Natural killer cell treated with Interleukin-12 subunit alpha and Interleukin-12 subunit beta and Interleukin-15 and Interleukin-18, amount 100 ng/mL, for 72 hours (primary cell): ENCODE measurements around the gene PXMP4. TPM values are rescaled to one million over a fixed set of nuclear protein-coding genes. Genes with fewer than 3 reads are reported as not detected.
A peak's percentile ranks its signal among the peaks of the same experiment; 100 is the strongest.

ENCODE experiments used
- ATAC-seq, 2 donors: fragments of 150-1000 bp; cut with Tn5 transposase in 1 of 2; sonication (Bioruptor Pico), chemical (Tn5 transposase) in 1 of 2; 2 replicates each; pipeline ENCODE4 v1.10.0; 2021
- DNase-seq: peaks from one replicate; pipeline ENCODE4 v3.0.0; 2022; ENCODE audit warnings: low spot score
- H3K27ac Mint-ChIP-seq, 2 donors: 1 replicate in 1 of 2; 2 replicates in 1 of 2; pipeline ENCODE4 v1.8.0; 2022; ENCODE audit warnings: mixed read lengths in 2 of 2, mild to moderate bottlenecking in 1 of 2, moderate library complexity in 1 of 2
- H3K27me3 Mint-ChIP-seq, 2 donors: 1 replicate in 1 of 2; 2 replicates in 1 of 2; pipeline ENCODE4 v1.8.0; 2022; ENCODE audit warnings: mixed read lengths in 2 of 2
- H3K36me3 Mint-ChIP-seq: one replicate; pipeline ENCODE4 v1.8.0; 2022; ENCODE audit warnings: mixed read lengths
- H3K4me1 Mint-ChIP-seq, 2 donors: 1 replicate in 1 of 2; 2 replicates in 1 of 2; pipeline ENCODE4 v1.8.0; 2022; ENCODE audit warnings: low read depth in 2 of 2, mixed read lengths in 2 of 2, mild to moderate bottlenecking in 1 of 2
- H3K4me3 Mint-ChIP-seq: one replicate; pipeline ENCODE4 v1.8.0; 2022; ENCODE audit warnings: mixed read lengths
- H3K9me3 Mint-ChIP-seq: 2 replicates; pipeline ENCODE4 v1.8.0; 2022; ENCODE audit warnings: mixed read lengths
- total RNA-seq, 2 donors: library from RNA; stranded (reverse); gene quantifications; one replicate each; pipeline ENCODE4 v1.2.3, GENCODE V29; 2022

Gene PXMP4
- total RNA-seq, 2 donors from 2014 or later, result 6.9 to 9.3 TPM

DNA sequence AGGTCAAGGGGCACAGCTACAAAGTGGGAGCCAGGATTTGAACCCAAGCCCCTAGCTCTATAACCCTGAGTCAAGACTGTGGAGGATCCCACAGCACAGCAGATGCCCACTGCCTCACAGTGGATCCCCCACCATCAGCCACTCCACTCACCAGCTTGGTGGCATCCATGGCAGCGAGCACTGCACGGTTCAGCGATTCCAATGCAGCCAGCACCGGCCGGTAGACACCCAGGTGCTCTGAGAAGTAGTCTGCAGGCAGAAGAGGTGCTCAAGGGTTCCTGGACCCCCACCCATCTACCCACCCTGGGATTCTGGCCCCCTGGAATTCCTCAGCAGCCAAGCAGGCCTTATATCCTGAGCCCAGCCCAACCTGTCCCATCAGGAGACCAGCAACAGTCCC is 50.9 kb downstream of the PXMP4 start:
- no peak for ATAC-seq
- Mint-ChIP-seq H3K27me3 (no peaks in the 10 kb centered on the region), H3K27ac (no peak overlapping the region), H3K36me3 (no peaks in the 10 kb centered on the region), H3K4me3 (no peak overlapping the region), H3K9me3 (no peaks in the 10 kb centered on the region), H3K4me1 (peaks cover 28 to 38% of the 10 kb centered on the region in 2 donors)
- DNase-seq, result no peak

DNA sequence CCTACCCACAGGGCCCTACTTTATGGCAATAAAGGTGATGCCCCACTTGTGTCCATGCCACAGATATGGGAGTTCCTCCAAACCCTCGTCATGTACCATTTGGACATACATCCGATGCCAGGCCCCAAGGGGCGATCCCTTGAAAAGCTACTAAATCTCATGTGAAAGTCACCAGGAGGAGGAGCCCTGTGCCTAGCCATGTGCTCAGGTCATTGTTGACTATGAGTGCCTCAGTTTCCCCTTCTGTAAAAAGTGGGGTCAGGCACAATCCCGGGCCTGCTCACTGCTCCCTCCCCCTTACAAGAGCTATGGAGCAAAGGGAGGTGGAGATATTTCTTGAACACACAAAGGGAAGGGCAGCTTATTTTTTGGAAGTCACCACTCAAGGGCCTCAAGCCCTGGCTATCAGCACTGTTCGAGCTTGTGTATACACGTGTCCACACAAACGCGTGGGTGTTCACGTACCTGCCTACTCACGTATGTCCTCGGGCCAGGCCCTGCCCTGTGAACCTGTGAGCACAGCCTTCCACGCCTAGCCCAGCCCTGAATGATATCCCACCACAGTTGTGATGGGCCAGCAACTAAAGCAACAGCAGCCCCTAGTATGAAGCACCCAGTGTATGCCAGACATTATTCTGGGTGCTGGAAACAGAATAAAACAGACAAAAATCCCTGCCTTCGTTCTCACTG is 51.5 kb downstream of the PXMP4 start:
- Mint-ChIP-seq H3K9me3 (no peaks in the 10 kb centered on the region), H3K4me1 (peaks cover 24 to 39% of the 10 kb centered on the region in 2 donors), H3K36me3 (no peaks in the 10 kb centered on the region), H3K4me3 (peak overlapping the region; percentile 78), H3K27me3 (no peaks in the 10 kb centered on the region), H3K27ac (peak overlapping the region in 1 of 2 donors; percentile 33)
- no peak for DNase-seq
- no peak for ATAC-seq

DNA sequence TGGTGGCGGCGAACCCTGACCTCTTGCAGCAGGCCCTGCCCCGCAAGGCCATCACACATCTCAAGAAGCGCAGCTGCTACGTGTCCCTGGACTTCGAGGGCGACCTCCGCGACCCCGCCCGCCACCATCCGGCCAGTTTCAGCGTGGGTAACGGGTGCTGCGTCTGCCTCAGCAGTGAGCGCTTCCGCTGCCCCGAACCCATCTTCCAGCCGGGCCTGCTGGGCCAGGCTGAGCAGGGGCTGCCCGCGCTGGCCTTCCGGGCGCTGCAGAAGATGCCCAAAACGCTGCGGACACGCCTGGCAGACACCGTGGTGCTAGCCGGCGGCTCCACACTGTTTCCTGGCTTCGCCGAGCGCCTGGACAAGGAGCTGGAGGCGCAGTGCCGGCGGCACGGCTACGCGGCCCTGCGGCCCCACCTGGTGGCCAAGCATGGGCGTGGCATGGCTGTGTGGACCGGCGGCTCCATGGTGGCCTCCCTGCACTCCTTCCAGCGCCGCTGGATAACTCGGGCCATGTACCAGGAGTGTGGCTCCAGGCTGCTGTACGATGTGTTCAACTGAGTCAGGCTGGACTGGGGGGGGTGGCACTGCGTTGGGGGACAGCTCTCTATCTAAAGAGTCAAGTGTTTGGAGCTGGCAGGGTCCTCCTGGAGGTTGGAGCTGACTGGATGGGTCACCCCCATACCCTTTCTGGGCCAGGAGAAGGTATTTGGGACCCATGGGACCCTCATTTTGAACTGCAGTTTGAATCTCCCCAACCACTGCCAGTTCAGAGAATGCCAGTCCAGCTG is 52.2 kb downstream of the PXMP4 start:
- peak; percentile 82 for DNase-seq
- H3K9me3 Mint-ChIP-seq, result no peaks in the 10 kb centered on the region
- no peaks in the 10 kb centered on the region for H3K36me3 Mint-ChIP-seq
- peak; percentile 69 to 76 for ATAC-seq
- H3K4me1 Mint-ChIP-seq, result peaks cover 20 to 34% of the 10 kb centered on the region in 2 donors
- H3K27me3 Mint-ChIP-seq, result no peaks in the 10 kb centered on the region
- peak overlapping the region; percentile 33 to 47 for H3K27ac Mint-ChIP-seq
- H3K4me3 Mint-ChIP-seq, result peak overlapping the region; percentile 78

DNA sequence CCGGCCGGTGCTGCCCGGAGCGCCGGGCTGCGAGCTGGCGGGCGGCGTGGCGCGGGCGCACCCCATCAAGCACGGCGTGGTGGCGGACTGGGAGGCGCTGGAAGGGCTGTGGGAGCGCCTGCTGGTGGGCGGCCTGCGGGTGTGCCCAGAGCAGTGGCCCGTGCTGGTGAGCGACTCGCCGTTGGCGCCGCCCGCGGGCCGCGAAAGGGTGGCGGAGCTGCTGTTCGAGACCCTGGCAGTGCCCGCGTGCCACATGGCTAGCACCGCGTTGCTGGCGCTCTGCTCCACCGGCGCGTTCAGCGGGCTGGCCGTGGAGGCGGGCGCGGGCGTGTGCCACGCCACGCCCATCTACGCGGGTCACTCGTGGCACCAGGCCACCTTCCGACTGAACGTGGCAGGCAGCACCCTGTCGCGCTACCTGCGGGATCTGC is 52.9 kb downstream of the PXMP4 start:
- H3K36me3 Mint-ChIP-seq, result no peaks in the 10 kb centered on the region
- H3K9me3 Mint-ChIP-seq, result no peaks in the 10 kb centered on the region
- H3K4me3 Mint-ChIP-seq, result peak overlapping the region; percentile 78
- DNase-seq, result no peak
- ATAC-seq, result peak; percentile 37 to 46
- peak overlapping the region; percentile 74 to 80 for H3K27ac Mint-ChIP-seq
- H3K27me3 Mint-ChIP-seq, result no peaks in the 10 kb centered on the region
- peaks cover 22 to 35% of the 10 kb centered on the region in 2 donors for H3K4me1 Mint-ChIP-seq

DNA sequence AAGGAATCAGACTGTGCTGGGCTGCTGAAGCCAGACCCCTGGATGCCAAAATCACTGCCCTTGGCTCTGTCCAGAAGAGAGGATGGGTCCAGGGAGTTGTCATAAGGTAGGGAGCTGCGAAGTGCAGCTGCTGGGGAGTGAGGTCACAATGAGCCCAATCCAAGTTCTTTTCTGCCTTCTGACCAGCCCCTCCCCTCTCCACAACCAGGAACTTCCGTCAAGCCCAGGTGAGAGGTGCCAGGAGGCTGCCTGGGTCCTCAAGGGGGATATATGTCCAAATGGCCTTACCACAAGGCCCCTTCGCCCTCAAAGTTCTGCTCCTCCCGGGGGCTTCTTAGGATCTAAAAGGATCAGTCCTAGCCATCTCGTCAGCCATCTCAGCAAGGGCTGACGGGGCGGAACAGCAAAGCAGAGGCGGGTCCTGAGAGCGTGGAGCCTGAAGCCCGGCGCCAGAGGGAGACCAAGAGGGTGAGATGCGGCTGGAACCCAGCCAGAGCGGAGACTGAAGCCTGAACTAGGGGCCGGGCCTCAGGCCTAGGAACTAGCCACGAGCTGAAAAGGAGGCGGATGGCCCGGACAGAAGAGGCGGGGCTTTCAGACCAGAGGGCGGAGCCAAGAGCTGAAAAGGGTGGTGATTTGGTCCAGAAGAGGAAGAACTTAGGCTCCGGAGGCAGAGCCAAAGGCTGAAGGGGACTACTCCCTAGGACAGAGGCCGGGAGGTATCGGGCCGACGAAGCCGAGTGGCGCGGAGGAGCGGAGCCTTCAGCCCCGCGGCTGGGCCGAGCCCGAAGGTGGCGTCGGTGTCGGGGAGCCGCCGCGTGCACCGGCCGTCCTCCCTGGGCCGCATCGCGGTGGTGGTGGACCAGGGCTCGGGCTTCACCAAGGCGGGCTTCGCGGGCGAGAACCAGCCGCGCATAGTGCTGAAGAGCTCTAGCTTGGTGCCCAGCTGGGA is 53.5 kb downstream of the PXMP4 start, which contains the start of gene ACTL10:
Gene ACTL10 (plus strand): TSS at position 651 of the 952 bp plus-strand sequence. CDS start 555 bp downstream, outside the sequence.
- ATAC-seq (peak; percentile 81 to 87), DNase-seq (peak; percentile 92)
- Mint-ChIP-seq H3K36me3 (no peaks in the 10 kb centered on the region), H3K27me3 (no peaks in the 10 kb centered on the region), H3K4me3 (peak within 1 kb of the TSS; percentile 93), H3K4me1 (peaks cover 22 to 31% of the 10 kb centered on the region in 2 donors), H3K9me3 (no peaks in the 10 kb centered on the region), H3K27ac (peak within 1 kb of the TSS; percentile 80 to 86)

DNA sequence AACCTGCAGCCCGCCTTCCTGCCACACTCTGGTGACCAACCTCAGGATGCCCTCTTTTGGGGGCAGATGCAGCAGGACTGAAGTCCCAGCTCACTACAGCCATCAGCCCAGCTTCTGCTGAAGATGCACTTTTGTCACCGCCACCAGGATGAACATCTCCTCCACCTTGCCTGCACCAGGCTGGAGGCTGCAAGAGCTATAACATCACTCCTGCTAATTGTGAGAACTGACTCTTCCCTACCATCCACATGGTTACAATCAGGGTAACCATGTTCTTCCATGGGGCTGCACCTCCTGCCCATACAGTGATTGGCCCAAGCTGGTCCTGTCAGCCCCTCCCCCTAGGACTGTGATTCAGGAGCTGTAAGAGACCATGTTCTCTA is 55.4 kb downstream of the PXMP4 start:
- no peak for DNase-seq
- H3K4me3 Mint-ChIP-seq, result peak overlapping the region; percentile 87
- peaks cover 22 to 30% of the 10 kb centered on the region in 2 donors for H3K4me1 Mint-ChIP-seq
- no peaks in the 10 kb centered on the region for H3K36me3 Mint-ChIP-seq
- peak overlapping the region; percentile 80 to 86 for H3K27ac Mint-ChIP-seq
- ATAC-seq, result no peak
- H3K9me3 Mint-ChIP-seq, result no peaks in the 10 kb centered on the region
- H3K27me3 Mint-ChIP-seq, result no peaks in the 10 kb centered on the region

DNA sequence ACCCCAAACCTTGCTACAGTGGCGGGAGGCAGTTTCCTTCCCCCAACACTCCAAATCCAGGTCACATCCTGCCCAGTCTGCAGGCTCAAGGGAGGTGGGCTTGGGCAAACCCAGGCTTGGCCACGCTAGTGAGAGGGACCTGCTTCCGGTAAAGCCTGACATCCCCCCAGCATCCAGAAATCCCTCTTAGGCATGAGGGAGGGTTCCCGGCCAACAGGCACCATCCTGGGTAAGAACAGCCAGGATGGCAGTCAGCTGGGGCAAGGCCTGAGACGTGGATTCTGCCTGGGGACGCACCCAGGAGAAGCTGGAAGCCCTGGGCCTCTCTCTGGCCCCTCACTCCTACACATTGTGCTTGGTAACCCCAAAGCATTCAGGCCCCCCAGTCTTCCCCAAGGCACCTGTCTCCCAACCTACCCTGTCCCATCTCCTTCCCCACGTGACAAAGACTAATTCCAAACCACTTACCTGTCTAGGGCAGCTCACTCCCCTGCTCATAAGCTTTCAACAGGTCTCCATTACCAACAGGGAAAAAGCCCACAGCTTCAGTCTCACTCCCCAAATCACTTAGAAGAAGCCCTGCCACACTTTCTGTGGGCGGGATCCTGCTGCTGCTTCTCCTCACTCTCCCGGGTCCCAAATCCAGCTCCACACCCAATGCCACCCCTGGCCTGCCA is 55.9 kb downstream of the PXMP4 start:
- Mint-ChIP-seq H3K27ac (peak overlapping the region; percentile 80 to 86), H3K36me3 (no peaks in the 10 kb centered on the region), H3K9me3 (no peaks in the 10 kb centered on the region), H3K4me1 (peaks cover 22 to 29% of the 10 kb centered on the region in 2 donors), H3K27me3 (no peaks in the 10 kb centered on the region), H3K4me3 (peak overlapping the region; percentile 87)
- DNase-seq (no peak), ATAC-seq (no peak)

DNA sequence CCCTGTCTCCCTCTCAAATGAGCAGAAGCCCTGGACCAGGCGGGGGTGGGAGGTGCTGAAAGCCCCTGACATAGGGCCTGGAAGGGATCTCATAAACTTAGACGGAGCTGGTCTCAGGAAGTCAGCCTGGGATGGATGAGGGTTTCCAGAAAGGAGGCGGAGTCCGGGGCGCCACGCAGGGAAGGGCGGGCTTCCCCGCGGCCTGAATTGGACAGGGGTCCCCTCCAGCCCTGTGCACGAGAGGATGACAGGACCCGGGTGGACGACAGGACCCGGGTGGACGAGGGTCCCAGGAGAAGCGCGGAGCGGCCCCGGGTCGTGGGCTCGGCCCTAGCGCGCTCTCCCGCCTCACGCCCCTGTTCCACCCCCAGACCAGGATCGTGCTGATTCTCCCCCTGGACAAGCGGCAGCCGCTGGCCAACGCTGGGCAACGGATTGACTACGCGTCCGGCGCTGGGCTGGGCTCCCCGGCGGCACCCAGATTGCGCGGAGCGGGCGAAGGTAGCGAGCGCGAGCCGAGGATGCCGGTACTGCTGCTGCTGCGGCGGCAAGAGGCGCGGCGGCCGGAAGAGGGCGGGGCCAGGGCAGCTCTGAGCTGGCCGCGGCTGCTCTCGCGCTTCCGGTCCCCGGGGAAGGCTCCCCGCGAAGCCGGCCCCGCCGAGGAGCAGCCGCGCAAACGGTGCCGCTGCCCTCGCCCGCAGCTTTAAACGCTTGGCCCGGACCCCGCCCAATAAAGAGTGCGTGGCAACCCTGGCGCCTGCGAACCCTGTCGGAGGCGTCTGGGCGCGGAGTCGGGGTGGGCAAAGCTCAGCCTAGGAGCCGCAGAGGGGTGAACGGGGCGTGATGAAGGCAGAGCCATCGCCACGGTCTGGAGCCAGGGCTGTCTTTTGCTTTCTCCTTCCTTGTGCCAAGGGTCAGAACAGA is 56.7 kb downstream of the PXMP4 start:
- H3K4me1 Mint-ChIP-seq, result peaks cover 22 to 27% of the 10 kb centered on the region in 2 donors
- DNase-seq, result peak; percentile 92
- peak; percentile 81 to 84 for ATAC-seq
- H3K4me3 Mint-ChIP-seq, result peak overlapping the region; percentile 87
- peak overlapping the region; percentile 80 to 86 for H3K27ac Mint-ChIP-seq
- H3K9me3 Mint-ChIP-seq, result no peaks in the 10 kb centered on the region
- H3K36me3 Mint-ChIP-seq, result no peaks in the 10 kb centered on the region
- no peaks in the 10 kb centered on the region for H3K27me3 Mint-ChIP-seq

DNA sequence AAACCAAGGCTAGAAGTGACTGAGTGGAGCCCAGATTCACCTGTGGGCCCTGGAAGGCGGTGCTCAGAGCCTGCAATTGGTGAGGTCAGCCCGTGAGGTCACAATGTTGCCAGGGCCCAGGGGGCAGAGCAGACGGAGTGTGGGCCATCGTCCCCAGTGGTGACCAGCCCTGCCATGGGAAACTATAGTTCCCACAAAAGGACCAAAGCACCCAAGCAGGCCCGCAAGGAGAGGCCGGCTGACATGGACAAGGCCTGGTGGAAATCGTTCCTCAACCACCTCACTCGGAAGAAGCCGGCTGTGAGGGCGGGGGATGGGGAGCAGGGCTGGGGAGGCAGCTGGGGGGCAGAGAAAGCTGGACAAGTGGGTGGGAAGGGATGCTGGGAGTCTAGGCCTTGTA is 57.9 kb downstream of the PXMP4 start, which contains the start of gene C20orf144:
Gene C20orf144 (plus strand): TSS at position 156 of the 400 bp plus-strand sequence. CDS start 19 bp downstream, at position 175.
- Mint-ChIP-seq H3K4me3 (peak within 1 kb of the TSS; percentile 87), H3K27ac (peak within 1 kb of the TSS; percentile 62 to 86), H3K27me3 (no peaks in the 10 kb centered on the region), H3K9me3 (no peaks in the 10 kb centered on the region), H3K36me3 (no peaks in the 10 kb centered on the region), H3K4me1 (peaks cover 22 to 25% of the 10 kb centered on the region in 2 donors)
- ATAC-seq, result no peak
- DNase-seq, result no peak

DNA sequence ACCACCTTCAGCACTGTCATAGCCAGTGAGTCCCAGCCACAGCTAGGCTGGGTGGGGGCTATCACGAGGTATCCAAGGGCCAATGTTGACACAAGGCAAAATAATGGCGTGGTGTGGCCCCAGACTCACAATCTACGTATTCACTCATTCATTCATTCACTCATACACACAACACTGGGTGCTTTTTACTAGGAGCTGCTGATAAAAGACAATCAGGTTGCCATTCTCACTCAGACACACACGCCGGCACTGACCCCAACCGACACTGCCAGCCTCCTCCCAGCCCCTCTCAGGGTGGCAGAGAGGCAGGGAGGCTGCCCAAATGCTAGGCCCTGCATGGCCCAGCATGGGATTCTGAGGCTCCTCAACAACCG is 59.4 kb downstream of the PXMP4 start:
- Mint-ChIP-seq H3K27ac (no peak overlapping the region), H3K4me3 (no peak overlapping the region), H3K9me3 (no peaks in the 10 kb centered on the region), H3K36me3 (no peaks in the 10 kb centered on the region), H3K27me3 (no peaks in the 10 kb centered on the region), H3K4me1 (peaks cover 16 to 17% of the 10 kb centered on the region in 2 donors)
- DNase-seq, result no peak
- no peak for ATAC-seq

DNA sequence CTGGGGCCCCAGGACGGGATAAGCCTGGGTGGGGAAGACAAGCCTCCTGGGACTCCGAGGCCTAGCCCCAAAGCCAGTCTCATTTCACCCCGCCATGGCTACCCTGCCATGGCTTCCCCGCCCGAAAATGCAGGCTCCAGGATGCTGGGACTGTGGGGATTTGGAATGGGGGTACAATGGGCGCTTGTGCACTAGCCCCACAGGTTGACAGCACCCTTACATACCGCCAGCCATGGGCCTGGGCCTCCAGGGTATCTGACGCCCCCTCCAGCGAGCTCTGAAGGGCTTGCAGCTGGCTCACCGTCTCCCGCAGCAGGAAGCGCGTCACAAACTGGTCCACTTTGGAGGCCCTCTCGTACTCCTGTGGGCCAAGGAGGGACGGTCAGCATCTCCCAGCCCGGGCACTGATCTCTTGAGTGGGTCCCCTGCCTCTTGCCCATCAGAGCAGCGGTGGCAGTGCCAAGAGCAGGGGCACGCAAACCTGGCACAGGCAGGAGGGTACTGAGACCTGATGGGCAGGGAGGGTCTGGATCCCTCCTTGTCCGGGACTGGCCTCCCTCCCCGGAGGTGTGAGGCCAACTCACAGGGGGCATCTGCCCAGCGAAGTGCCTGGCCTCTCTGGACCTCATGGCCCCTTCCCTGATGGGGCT is 60.0 kb downstream of the PXMP4 start:
- DNase-seq, result no peak
- Mint-ChIP-seq H3K27me3 (no peaks in the 10 kb centered on the region), H3K4me1 (peaks cover 13 to 16% of the 10 kb centered on the region in 2 donors), H3K36me3 (no peaks in the 10 kb centered on the region), H3K4me3 (no peak overlapping the region), H3K27ac (no peak overlapping the region), H3K9me3 (no peaks in the 10 kb centered on the region)
- ATAC-seq, result no peak
